NCI-H774 (cell line): ENCODE measurements around the gene POTEF.
"Not testable (repeated sequence)": the region's sequence is repeated elsewhere in the genome, so short reads cannot be mapped to it uniquely, and the experiment has no call there.

ENCODE experiments used
- DNase-seq: peaks from one replicate; lab custom pipeline; 2025; lab: John Stamatoyannopoulos, UW

The POTEF gene

GRCh38 chr2:130129120-130129829 is at the start of gene POTEF:
Gene POTEF, minus strand, starts transcription at chr2:130129222. Its CDS starts 8,707 bp downstream, at chr2:130120515.
- DNase-seq = not testable (repeated sequence)

DNA sequence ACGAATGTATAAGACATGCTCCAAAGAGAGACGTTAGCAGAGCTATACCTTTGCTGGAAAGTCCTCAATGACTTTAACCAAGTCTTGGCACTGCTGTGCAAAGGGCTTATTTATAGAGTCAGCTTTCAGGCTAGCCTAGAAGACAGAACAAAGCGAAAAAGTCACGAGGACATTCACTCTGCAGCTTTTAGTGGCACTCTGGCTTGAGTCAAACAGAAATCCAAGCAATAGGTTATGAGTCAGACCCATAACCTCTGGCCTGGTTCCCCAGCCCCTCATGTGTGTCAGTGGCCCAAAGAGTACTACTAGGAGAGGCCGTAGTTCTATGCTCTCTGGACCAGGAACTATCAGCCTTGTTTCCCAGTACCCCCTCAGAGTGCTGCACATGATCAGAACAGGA is 45.8 kb upstream of the POTEF start:
- DNase-seq = not testable (repeated sequence)

DNA sequence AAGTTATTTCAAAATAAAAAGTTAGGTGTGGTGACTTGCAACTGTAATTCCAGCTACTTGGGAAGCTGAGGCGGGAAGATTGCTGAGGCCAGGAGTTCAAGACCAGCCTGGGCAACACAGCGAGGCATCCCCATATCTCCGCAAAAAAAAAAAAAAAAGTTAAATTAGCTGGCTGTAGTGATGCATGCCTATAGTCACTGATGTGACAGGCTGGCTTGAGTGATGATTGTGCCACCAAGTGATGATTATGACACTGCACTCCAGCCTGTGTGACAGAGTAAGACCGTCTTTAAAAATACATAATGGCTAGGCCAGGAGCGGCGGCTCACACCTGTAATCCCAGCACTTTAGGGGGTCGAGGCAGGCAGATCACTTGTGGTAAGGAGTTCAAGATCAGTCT is 40.9 kb upstream of the POTEF start:
- no peak for DNase-seq

GRCh38 chr2:130169163-130169562 is 40.1 kb upstream of the POTEF start:
- DNase-seq = not testable (repeated sequence)

DNA sequence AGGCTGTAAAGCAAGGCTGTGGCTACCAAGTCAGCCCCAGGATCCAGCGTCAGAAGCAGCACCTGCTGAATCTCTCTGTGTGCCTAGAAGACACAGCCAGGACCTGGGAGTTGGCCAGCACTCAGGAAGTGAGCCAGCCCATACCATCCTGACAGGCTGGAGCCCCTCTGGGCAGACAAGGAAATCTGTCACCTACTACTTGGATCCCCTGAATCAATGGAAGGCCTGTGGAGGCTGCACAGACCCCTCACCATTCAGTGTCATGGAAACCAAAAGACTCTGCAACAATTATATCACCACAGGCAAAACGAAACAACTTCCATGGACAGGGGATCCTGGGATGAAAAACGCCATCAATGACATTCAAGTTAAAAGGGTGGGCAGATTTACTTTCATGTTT is 37.6 kb upstream of the POTEF start:
- DNase-seq = not testable (repeated sequence)

GRCh38 chr2:130165293-130166016 is 36.4 kb upstream of the POTEF start:
- no peak for DNase-seq

DNA sequence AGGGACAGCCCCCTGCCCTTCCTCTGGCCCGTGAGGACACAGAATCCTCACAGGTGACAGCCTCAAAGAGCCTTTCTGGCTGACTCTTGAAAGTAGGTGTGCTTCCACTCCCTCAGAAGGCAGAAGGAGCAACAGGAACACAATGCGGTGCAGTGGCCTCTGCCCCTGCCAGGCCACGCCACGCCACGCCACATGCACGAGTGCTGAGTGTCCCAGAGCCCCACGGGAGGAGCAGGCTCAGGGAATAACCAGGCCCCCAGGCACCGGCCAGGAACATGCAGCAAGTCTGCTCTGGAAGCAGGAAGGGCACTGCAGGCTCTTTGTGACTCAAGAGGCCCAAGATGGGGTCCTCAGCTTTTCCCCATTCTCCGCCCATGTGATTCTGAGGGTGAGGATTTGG is 33.9 kb upstream of the POTEF start:
- DNase-seq = no peak

GRCh38 chr2:130162486-130162885 is 33.5 kb upstream of the POTEF start:
- DNase-seq = not testable (repeated sequence)

GRCh38 chr2:130160838-130161705 is 32.0 kb upstream of the POTEF start:
- not testable (repeated sequence) for DNase-seq

GRCh38 chr2:130160131-130160530 is 31.1 kb upstream of the POTEF start:
- no peak for DNase-seq

GRCh38 chr2:130159376-130159775 is 30.4 kb upstream of the POTEF start:
- not testable (repeated sequence) for DNase-seq

DNA sequence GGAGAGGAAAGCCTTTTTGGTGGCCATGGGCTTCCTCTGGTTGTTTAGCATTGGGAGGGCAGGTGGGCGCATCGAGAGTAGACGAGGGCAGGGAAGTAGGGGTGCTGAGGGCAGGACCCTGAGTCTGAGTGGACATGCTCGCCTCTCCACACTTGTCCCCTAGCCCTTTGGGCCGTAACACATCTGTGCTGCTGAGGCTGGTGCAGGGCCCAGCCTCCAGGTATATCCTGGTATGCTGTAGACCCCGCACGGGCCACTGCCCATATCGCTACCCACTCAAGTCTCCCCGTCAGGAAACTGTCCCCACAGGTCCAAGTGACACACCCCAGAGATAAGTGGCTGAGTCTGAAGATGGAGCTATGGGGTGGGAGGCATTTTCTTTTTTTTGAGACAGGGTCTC is 29.6 kb upstream of the POTEF start:
- no peak for DNase-seq

- DNase-seq = not testable (repeated sequence)
Observed at GRCh38 chr2:130157825-130158514, 28.9 kb upstream of the POTEF start.

DNA sequence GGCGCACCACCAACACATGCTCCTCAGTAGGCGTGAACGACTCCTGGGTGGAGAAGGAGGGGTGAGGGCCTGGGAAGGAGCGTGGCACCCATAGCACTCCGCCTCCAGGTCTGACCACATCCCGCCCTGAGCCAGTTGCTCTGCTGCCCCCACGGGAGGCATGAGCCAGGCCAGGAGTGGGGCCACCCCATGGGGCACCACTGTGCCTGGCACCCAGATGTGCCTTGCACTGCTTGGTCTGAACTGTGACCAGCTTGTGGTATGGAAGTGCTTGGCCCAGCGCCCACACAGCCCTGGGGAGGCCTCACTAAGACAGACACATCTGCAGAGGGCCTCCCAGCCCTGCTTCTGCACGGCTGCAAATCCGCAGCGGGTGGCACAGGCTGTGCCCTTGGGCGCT is 28.3 kb upstream of the POTEF start:
- not testable (repeated sequence) for DNase-seq

- DNase-seq = no peak
Observed at GRCh38 chr2:130156624-130157004, 27.6 kb upstream of the POTEF start.

DNA sequence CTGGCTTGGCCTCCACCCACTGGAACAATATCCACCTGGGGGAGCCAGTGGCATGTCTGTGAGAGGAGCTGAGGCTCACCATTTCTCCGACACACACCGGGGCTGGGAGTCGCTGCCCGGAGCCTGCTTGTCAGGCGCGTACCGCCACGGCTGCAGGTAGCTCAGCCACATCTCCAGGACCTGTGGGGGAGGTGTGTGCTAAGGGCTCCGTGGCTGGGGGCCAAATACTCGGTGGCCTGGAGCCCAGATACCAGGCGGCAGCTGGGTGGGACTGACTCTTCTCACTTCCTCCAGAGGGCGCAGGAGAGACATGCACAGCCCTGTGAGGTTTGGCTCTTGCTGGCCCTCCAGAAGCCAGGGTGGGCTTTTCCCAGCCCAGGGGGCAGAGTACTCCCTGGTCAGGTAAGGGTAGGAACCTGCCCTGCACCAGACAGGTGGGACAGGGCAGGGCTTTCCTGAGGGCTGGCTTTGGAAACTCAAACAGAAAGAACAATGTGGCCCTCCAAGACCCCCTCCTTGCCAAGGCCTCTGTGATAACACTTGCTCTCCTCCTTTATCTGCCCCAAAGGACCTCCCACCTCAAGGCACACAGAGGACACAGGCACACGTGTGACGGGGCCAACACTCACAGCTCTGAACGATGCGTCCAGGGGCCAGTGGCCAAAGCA is 27.1 kb upstream of the POTEF start:
- DNase-seq = peak; percentile 23

- DNase-seq = no peak
Observed at GRCh38 chr2:130154773-130155765, 26.0 kb upstream of the POTEF start.

- DNase-seq = not testable (repeated sequence)
Observed at GRCh38 chr2:130154423-130154770, 25.4 kb upstream of the POTEF start.

DNA sequence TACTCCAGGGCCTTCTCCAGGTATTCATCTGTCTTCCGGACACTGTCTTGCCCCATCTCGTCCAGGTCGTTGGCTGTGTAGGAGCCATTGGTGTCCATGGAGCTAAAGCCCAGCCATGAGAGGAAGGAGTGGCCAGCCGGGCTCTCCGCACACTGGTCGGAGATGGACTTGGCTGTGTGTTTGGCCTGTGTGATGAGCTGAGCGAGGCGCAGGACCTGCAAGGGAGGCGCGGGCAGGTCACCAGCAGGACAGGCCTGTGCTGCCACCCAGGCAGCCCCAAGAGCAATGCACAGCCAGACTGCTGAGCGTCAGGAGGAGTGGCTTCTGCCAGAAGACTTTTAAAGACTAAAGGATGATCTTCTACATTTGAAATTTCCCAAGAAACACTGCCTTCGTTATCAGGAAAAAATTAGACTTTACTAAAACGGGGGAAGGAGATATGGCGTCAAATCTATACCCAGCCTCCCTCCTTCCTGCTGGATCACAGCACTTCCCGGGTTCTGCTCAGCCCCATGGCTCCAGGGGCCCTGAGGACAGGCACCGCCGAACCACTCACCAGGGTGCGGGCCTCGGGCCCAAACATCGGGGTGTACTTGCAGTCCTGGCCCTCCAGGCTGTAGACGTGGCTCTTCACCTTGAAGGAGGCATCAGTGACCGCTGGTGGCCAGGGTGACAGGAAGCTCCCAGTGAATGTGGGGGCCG is 24.9 kb upstream of the POTEF start:
- not testable (repeated sequence) for DNase-seq
